HG03095 (cell line): ENCODE results near the gene INSYN1.

Experiments used
- ATAC-seq: cut with Tn5 transposase; IDR thresholded peaks from one replicate; pipeline ENCODE4 v1.9.1; 2021; ENCODE audit warnings: moderate library complexity; ENCODE audit not compliant: unreplicated experiment

The INSYN1 gene

GRCh38 chr15:73777741-73778140 is 24.6 kb upstream of the INSYN1 start:
- no peak for ATAC-seq

DNA sequence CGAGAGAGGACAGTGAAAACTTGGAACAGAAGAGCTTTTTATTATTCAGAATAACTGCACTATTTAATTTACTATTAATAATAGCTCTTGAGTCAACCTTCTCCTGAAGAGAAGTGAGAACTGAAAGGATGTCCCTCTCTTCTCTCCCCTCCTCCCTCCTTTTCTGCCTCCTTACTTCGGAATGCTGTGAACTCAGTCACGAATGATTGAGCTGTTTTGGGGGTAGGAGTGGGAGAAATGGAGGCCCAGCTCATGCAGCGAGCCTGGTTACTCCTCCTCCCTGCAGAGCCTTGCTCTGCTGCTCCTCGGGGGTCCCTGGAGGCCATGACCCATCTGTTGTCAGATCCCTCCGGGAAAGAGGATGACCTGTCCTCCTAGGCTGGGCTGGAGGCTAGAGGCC is 20.3 kb upstream of the INSYN1 start:
- ATAC-seq: no peak

- no peak for ATAC-seq
Measured at GRCh38 chr15:73771385-73772045, 18.4 kb upstream of the INSYN1 start.

DNA sequence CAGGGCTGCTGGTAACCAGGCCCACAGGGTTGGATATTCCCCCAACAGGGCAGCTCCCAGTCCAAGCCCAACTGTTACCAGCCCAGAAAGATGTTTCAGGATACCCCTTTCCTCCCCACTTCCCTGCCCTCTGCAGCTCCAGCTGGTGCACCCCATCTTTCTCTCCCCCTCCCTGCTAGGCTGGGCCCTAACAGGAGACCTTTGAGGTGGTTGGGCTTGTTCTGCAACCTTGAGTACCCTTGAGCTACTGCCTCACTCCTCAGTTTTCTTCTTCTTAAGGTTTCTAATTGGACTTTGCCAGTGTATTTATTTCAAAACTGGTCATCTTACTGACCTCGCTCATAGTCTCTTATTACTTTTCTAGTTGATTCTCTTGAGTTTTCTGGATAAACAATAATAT is 16.9 kb upstream of the INSYN1 start:
- ATAC-seq: no peak

DNA sequence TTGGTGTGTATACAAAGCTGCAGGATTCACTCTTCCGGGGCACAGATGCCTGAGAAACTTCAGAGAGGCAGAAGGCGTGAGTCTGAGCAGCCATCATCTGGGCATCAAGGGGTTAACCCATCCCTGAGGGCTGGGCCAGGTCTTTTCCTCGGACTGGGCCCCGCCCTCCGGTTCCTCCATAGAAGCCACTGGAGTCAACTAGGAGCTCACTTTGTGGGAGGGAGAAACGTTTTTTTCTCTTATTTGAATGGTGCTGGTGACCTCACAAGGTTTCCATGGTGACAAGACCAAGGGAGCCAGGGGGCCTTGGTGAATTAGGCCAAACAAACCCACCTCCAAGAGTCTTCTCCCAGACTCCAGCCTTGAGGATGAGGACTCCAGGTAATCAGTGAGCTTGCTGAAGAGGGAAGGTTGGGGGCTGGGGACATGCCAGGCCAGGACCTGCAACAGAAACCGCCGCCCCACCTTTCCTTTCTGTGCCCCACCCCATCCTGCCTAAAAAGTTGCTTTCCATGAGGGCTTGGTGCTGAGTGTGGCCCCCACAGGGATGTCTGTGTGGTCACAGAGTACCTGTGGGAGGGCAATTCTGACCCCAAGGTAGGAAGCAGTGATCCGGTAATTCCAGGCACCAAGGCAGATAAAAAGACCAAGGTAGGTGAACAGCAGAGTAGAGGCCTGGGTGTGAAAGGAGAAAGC is 14.8 kb upstream of the INSYN1 start:
- no peak for ATAC-seq

DNA sequence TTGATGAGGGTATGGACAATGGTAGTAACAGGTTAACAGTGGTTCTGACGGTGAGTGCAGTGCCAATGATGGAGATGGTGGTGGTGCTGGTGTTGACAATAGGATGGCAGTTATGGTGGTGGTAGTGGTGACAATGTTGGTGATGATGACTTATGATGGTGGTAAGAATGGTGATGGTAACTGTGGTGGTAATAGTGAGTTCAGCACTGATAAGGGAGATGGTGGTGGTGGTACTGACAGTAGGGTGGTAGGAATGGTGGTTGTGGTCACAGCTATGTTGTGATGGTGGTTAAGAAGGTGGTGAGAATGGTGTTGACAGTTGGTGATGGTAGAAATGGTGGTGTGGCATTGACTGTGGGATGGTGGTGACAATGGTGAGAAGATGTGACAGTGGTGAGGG is 13.4 kb upstream of the INSYN1 start:
- ATAC-seq: no peak

GRCh38 chr15:73765778-73766177 is 12.6 kb upstream of the INSYN1 start:
- ATAC-seq: no peak

DNA sequence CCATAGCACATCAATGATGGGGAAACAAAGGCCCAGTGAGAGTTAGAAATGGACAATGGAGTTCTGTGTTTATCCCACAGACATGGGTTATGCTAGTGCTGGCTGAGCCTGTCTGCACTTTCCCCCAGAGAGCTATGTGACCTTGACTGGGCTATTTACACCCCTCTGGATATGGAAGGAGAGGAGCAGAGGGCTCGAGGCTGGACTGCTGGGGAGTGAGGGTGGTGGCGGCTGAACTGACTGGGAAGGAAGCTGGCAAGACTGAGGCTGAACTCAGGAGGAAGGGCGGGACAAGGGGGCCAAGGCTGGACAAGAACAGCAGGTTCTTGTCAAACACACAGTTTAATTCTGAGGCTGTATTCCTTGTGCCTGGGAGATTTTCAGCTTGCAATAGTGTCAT is 10.8 kb upstream of the INSYN1 start:
- ATAC-seq: no peak

DNA sequence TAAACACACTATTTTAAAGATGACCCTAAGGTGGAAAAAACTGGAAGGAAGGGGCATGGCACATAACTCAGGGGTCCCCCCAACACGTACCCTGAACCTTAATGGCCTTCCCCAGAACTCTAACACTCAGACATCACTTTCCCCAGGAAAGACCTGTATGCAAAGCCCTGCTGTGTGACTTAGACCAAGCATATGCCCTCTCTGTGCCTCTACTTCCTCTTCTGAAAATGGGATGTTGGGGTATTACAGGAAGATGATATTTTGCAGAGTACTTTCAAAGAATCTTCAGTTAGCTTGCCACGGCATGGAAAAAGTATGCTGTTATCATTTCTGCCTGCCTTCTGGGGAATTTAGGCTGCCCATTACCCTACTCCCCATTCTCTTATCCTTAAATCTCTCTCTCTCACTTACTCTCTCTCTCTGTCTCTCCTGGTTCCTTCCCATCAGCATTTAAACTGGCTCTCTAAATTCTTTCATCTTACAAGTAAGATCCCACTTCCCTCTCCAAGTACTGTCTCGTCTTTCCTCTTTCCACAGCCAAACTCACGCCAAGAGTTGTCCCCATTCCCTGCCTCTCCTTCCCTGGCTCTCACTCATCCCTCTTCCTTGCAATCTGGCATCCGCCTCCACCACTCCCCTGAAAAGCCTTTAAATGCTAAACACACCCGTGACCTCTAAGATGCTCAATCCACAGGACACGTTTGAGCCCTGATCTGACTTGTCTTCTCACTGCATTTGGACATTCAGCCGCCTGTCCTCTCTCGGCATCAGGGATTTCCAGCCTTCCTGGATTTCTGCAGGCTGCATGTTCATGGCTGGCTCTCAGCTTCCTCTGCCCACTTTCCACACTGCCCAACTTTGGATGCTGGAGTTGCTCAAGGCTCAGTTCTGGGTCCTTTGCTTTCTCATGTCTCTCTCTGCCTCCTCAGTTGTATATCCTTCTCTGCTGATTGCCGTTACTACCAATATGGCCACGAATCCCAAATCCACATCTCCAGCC is 7.5 kb upstream of the INSYN1 start:
- ATAC-seq: no peak

DNA sequence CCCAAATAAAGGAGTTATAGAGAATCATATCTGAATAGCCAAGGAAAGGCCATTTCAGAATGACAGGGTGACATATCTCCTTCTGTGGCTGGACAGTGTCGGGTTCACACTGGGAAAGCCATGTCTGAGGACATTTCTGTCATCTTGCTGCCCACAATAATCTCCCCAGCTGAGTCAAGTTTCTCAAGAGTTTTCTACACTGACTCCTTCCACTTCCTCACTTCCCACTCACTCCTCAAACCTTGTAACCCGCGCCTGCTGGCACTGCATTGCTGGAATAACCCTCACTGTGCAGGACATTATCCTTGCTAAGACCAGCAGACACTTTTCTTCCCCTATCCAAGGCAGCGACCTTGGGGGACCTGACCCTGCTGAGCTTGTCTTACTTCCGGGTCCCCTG is 5.3 kb upstream of the INSYN1 start:
- ATAC-seq: no peak

GRCh38 chr15:73757571-73757970 is 4.4 kb upstream of the INSYN1 start:
- ATAC-seq: no peak

- no peak for ATAC-seq
Measured at GRCh38 chr15:73756947-73757513, 3.9 kb upstream of the INSYN1 start.

DNA sequence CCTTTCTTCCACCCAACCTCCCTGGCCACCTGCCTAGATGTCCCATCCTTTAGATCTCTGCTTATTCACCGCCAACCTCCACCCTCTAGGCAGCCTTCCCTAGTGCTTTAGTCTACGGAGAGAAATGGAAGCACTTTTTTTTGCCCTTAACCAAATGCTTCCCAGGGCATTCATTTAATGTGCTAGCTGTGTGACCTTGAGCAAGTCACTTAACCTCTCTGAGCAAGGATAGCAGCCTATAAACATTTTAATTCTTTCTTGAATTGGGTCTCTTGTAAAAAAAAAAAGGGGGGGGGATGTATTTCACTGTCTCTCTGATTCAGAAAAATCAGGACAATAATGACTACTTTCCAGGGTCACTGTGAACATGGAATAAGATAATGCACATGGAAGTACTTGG is 3.2 kb upstream of the INSYN1 start:
- ATAC-seq: no peak

DNA sequence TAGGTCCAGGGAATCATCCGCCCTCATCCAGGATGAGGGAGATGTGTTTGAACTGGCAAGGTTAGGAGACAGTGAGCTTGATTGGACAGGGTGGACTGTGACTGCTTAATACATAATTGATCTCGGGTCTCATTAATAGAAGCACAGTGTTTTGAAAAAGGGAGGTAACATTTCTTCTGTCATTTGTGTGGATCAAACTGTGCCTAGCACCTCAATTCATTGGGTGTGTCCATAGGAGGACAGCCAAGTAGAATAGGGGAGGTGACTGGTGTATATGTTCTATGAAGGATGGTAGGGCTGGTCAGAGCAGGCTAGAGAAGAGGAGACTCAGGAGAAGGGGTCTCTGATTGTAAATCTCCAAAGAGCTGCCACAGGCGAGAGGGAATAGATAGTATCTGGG is 2.8 kb upstream of the INSYN1 start:
- no peak for ATAC-seq

DNA sequence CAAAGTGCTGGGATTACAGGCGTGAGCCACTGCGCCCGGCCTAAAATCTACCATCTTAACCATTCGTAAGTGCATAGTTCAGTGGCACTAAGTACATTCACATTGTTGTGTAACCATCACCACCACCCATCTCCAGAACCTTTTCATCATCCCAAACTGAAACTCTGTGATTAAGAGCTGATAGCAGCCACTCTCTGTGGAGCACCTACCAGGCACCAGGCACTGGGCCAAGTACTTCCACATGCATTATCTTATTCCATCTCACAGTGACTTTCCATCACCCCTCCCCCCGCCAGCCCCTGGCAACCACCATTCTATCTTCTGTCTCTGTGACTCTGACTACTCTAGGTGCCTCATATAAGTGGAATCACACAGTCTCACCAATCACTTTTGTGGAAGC is 2.3 kb upstream of the INSYN1 start:
- ATAC-seq: no peak

DNA sequence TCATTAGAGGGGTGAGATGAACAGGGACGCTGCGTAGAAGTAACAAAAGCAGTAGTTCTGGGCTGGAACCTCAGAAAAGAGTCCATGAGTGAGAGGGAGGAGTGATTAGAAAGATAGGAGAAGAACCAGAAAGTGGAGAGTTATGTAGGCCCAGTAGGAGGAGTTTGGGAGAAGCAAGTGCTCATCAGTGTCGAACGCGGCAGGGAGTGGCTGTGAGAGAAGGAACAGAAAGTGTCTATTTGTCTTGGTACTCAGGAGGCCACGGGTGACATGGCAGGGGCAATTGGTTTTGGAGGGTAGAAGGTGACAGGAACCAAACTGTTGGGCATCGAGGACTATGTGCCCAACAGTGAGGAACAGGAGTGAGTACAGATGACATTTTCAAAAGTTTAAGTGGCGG is 1.3 kb upstream of the INSYN1 start:
- no peak for ATAC-seq

- no peak for ATAC-seq
Measured at GRCh38 chr15:73752806-73753193, 351 bp downstream of the INSYN1 start.

DNA sequence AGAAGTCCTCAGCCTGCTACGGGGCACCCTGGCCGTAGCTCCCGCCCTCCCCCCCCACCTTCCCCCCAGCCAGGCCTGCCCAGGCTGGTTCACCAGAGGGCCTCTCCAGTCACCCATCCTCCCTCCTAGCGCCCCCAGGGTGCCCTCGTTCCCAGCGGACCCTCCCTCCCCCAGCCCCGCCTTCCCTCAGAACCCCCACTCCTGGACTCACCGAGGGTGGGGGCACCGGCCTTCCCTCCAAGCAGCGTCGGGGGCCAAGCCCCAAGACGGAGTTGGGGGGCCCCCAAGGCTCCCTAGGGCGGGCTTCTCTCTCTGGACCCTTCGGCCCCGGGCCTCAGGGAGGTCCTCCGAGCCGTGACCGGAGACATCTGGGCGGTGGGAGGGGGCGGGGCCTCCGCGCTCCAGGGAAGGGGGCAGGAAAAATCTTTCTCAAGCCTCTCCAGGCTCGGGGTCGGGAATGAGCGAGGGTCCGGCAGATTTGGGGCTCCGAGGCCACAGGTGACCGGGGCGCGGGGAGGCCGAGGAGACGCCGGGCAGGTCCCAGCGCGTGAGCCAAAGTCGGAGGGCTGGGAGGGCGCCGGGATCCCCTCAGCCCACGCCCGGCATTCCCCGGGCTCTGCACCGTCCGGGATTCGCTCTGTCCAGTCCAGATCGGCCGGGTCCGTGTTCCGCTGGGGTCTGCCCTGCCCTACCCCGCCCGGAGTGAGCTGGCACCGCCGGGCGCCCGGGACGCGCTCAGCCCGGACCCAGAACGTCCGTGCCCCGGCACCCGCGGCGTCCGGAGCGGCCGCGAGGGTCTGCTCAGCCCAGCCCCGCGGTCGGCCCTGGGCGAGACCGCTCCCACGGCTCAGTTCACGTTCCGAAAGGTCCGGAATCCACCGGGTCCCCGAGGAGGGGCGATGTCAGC is 999 bp downstream of the INSYN1 start:
- no peak for ATAC-seq

DNA sequence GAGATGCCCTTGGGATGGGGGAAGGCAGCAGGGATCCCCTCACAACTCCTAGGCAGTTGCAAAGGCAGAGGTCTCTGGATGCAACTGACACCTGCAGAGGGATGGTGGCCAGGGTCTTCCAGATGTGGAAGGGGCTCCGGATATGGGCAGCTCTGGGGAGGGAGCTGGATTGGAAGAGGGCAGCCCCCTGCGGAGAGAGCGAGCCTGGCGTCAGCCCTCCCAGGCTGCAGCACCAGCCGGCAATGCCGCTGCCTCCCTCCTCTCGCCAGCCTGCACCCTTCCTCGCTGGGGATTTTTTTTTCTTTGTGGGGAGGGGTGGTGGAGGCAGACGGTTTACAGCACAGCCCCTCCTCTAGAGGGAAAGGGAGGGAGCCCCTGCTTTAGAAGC is 1.6 kb downstream of the INSYN1 start:
- no peak for ATAC-seq

- ATAC-seq: no peak
Measured at GRCh38 chr15:73750951-73751350, 2.2 kb downstream of the INSYN1 start.
